SK-N-SH treated with all-trans-retinoic acid at 6 μM for 48 hours (cell line): ENCODE data around the gene C10orf143.

ENCODE experiments used
- ATAC-seq: fragments of 200-7000 bp; cut with Tn5 transposase; 3 replicates; pipeline ENCODE4 v1.9.1; 2020; ENCODE audit warnings: mild to moderate bottlenecking, moderate library complexity
- ARNTL ChIP-seq: fragments of 450-650 bp; formaldehyde crosslinking; IDR thresholded peaks from 2 replicates; pipeline ENCODE4 v1.5.0; 2020; ENCODE audit warnings: low read depth, mild to moderate bottlenecking, moderate library complexity, borderline replicate concordance
- BACH2 ChIP-seq: fragments of 250-450 bp; sonication (Bioruptor Pico); IDR thresholded peaks from 2 replicates; pipeline ENCODE4 v1.9.0; 2021; ENCODE audit warnings: mild to moderate bottlenecking, borderline replicate concordance
- CSDC2 ChIP-seq: fragments of 250-450 bp; sonication (Bioruptor Pico); IDR thresholded peaks from 2 replicates; pipeline ENCODE4 v1.5.0; 2020; ENCODE audit warnings: mild to moderate bottlenecking, moderate library complexity
- ESRRG ChIP-seq: fragments of 250-450 bp; sonication (Bioruptor Pico); IDR thresholded peaks from 2 replicates; pipeline ENCODE4 v1.6.1; 2021; ENCODE audit warnings: mild to moderate bottlenecking
- GLIS3 ChIP-seq: fragments of 250-450 bp; sonication (Bioruptor Pico); IDR thresholded peaks from 2 replicates; pipeline ENCODE4 v1.5.0; 2020; ENCODE audit warnings: mild to moderate bottlenecking, moderate library complexity
- ISL1 ChIP-seq: fragments of 250-450 bp; sonication (Bioruptor Pico); IDR thresholded peaks from 2 replicates; pipeline ENCODE4 v2.1.2; 2022; ENCODE audit warnings: mild to moderate bottlenecking, moderate library complexity
- OSR1 ChIP-seq: fragments of 250-450 bp; sonication (Bioruptor Pico); IDR thresholded peaks from 2 replicates; pipeline ENCODE4 v1.8.0; 2022; ENCODE audit warnings: moderate library complexity, mild to moderate bottlenecking, inconsistent platforms
- PPARA ChIP-seq: fragments of 250-450 bp; sonication (Bioruptor Pico); IDR thresholded peaks from 2 replicates; pipeline ENCODE4 v1.5.0; 2020; ENCODE audit warnings: mild to moderate bottlenecking, borderline replicate concordance
- RARB ChIP-seq: fragments of 250-450 bp; sonication (Bioruptor Pico); IDR thresholded peaks from 2 replicates; pipeline ENCODE4 v1.8.0; 2021; ENCODE audit warnings: mild to moderate bottlenecking, moderate library complexity
- SNAI2 ChIP-seq: fragments of 250-450 bp; sonication (Bioruptor Pico); IDR thresholded peaks from 2 replicates; pipeline ENCODE4 v1.5.0; 2020; ENCODE audit warnings: mild to moderate bottlenecking, moderate library complexity
- TCF4 ChIP-seq: fragments of 250-450 bp; sonication (Bioruptor Pico); IDR thresholded peaks from 2 replicates; pipeline ENCODE4 v1.8.0; 2021; ENCODE audit warnings: mild to moderate bottlenecking, moderate library complexity, borderline replicate concordance
- TOX ChIP-seq: fragments of 250-450 bp; sonication (Bioruptor Pico); IDR thresholded peaks from 2 replicates; pipeline ENCODE4 v1.8.0; 2021; ENCODE audit warnings: mild to moderate bottlenecking, moderate library complexity, borderline replicate concordance
- ZC3H10 ChIP-seq: fragments of 250-450 bp; sonication (Bioruptor Pico); IDR thresholded peaks from 2 replicates; pipeline ENCODE4 v1.5.1; 2021; ENCODE audit warnings: mild to moderate bottlenecking, moderate library complexity
- ZNF565 ChIP-seq: fragments of 450-650 bp; formaldehyde crosslinking; conservative IDR thresholded peaks from 2 replicates; pipeline ENCODE4 v1.5.0; 2020; ENCODE audit warnings: low read depth, mild to moderate bottlenecking, moderate library complexity
- ZNF70 ChIP-seq: fragments of 450-650 bp; formaldehyde crosslinking; IDR thresholded peaks from 2 replicates; pipeline ENCODE4 v1.5.0; 2020; ENCODE audit warnings: mild to moderate bottlenecking, moderate library complexity
- TF ChIP-seq, protein P1 (sequence below): fragments of 250-450 bp; sonication (Bioruptor Pico); IDR thresholded peaks from 2 replicates; pipeline ENCODE4 v1.5.1; 2020; ENCODE audit warnings: low read depth, mild to moderate bottlenecking, moderate library complexity
- TF ChIP-seq, protein P2 (sequence below): fragments of 250-450 bp; sonication (Bioruptor Pico); IDR thresholded peaks from 2 replicates; pipeline ENCODE4 v1.8.0; 2020; ENCODE audit warnings: mild to moderate bottlenecking, moderate library complexity, borderline replicate concordance
- TF ChIP-seq, protein P3 (sequence below): fragments of 250-450 bp; sonication (Bioruptor Pico); IDR thresholded peaks from 2 replicates; pipeline ENCODE4 v1.5.0; 2020; ENCODE audit warnings: mild to moderate bottlenecking, moderate library complexity
- TF ChIP-seq, protein P4 (sequence below): fragments of 250-450 bp; sonication (Bioruptor Pico); IDR thresholded peaks from 2 replicates; pipeline ENCODE4 v1.5.1; 2021; ENCODE audit warnings: mild to moderate bottlenecking, moderate library complexity

Gene C10orf143

DNA sequence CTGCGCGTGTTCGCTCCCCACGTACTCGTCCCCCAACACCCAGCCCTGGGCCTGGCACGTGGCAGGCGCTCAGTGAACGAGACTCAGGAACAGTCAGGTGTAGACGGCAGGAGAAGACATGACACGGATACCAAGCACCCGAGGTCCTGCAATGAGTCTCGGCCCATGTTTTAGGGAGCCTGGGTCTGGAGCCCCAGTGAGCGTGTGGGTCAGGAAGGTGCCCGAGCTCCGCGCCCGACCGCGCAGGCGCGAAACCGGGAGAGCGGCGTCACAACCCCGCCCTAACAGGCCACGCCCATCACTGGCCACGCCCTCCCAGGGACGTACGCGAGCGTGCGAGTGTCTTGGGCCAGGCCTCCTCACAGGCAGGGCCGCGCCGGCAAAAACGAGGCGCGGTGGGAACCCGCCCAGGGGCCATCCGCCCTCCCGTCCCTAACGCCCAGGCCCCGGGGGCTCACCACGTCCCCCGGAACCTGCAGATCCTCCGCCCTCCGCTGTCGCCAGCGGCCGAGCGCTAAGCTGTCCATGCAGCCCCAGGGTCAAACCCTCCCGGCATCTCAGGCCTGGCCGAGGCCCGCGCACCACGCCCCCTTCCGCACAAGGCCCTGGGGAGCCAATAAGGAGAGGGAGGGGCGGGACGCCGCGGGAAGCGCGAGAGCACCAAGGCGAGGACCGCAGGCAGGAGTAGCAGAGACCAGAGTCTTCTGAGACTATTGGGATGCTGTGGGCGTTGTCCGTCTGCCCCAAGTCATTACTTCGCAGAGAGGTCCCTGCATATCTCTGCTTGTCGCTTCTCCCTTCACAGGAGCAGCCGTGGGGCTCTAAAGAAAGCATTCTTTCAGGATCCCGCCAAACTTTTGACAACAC lies at the start of gene C10orf143:
Gene C10orf143 (minus strand): TSS at position 585 of the 867 bp plus-strand sequence. CDS start 58 bp downstream, at position 527.
- TF ChIP-seq RARB (CRISPR knock-in tag), result no peak
- TF ChIP-seq GLIS3 (CRISPR knock-in tag), result no peak
- peak; percentile 92 for ATAC-seq

DNA sequence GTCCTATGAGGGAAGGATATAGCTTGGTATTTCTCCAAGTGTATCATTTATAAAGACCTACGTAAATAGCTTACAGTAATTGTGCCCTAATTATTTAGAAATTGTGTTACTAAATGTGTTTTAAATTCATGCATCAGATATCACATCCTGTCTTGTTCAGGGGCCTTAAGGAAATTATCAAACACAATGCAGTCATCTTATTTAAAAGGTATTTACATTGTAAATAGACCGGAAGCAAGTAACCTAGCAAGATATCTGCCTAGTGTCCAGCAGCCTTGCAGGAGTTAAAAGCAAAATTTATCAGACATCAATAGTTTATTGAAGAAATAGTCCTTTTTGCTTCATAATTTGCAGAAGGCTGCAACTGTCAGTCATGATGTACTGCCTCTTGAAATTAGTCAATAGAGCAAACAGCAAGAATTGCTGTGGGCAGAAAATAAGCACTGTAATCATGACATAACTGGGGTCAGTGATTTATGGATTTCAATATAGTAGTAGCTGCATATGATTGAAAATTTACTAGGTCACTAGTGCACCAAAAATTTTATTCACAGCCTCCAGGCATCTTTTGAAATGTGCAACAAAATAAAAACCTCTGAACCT lies 48.7 kb upstream of the C10orf143 start:
- no peak for ATAC-seq
- TF ChIP-seq TCF4, result no peak
- TF ChIP-seq, protein P1, sequence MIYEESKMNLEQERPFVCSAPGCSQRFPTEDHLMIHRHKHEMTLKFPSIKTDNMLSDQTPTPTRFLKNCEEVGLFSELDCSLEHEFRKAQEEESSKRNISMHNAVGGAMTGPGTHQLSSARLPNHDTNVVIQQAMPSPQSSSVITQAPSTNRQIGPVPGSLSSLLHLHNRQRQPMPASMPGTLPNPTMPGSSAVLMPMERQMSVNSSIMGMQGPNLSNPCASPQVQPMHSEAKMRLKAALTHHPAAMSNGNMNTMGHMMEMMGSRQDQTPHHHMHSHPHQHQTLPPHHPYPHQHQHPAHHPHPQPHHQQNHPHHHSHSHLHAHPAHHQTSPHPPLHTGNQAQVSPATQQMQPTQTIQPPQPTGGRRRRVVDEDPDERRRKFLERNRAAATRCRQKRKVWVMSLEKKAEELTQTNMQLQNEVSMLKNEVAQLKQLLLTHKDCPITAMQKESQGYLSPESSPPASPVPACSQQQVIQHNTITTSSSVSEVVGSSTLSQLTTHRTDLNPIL (CRISPR knock-in tag), result no peak
- no peak for TF ChIP-seq CSDC2 (CRISPR knock-in tag)

DNA sequence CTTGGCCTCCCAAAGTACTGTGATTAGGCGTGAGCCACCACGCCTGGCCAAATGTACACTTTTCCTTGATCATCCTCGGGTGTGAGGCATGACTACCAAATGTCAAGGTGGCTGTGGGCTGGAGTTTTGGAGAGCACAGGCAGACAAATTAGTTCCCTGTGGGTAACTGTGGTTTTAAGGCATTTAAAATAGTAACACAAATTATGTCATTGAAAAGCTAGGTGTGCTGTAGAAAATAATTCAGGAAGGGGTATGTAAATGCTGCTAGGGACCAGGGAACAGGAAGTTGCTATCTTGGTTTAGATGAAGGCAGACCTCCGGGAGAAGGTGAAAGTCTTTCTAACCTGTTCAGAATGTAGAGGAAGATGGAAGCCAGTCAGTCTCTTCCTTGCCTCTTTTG lies 35.4 kb upstream of the C10orf143 start:
- no peak for TF ChIP-seq ARNTL (CRISPR knock-in tag)
- TF ChIP-seq, protein P2, sequence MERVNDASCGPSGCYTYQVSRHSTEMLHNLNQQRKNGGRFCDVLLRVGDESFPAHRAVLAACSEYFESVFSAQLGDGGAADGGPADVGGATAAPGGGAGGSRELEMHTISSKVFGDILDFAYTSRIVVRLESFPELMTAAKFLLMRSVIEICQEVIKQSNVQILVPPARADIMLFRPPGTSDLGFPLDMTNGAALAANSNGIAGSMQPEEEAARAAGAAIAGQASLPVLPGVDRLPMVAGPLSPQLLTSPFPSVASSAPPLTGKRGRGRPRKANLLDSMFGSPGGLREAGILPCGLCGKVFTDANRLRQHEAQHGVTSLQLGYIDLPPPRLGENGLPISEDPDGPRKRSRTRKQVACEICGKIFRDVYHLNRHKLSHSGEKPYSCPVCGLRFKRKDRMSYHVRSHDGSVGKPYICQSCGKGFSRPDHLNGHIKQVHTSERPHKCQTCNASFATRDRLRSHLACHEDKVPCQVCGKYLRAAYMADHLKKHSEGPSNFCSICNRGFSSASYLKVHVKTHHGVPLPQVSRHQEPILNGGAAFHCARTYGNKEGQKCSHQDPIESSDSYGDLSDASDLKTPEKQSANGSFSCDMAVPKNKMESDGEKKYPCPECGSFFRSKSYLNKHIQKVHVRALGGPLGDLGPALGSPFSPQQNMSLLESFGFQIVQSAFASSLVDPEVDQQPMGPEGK (CRISPR knock-in tag), result no peak
- TF ChIP-seq, protein P3, sequence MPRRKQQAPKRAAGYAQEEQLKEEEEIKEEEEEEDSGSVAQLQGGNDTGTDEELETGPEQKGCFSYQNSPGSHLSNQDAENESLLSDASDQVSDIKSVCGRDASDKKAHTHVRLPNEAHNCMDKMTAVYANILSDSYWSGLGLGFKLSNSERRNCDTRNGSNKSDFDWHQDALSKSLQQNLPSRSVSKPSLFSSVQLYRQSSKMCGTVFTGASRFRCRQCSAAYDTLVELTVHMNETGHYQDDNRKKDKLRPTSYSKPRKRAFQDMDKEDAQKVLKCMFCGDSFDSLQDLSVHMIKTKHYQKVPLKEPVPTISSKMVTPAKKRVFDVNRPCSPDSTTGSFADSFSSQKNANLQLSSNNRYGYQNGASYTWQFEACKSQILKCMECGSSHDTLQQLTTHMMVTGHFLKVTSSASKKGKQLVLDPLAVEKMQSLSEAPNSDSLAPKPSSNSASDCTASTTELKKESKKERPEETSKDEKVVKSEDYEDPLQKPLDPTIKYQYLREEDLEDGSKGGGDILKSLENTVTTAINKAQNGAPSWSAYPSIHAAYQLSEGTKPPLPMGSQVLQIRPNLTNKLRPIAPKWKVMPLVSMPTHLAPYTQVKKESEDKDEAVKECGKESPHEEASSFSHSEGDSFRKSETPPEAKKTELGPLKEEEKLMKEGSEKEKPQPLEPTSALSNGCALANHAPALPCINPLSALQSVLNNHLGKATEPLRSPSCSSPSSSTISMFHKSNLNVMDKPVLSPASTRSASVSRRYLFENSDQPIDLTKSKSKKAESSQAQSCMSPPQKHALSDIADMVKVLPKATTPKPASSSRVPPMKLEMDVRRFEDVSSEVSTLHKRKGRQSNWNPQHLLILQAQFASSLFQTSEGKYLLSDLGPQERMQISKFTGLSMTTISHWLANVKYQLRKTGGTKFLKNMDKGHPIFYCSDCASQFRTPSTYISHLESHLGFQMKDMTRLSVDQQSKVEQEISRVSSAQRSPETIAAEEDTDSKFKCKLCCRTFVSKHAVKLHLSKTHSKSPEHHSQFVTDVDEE (CRISPR knock-in tag), result no peak
- TF ChIP-seq ESRRG (CRISPR knock-in tag), result no peak
- no peak for TF ChIP-seq ZNF565 (CRISPR knock-in tag)
- no peak for TF ChIP-seq OSR1
- no peak for TF ChIP-seq ISL1
- no peak for TF ChIP-seq ZNF70 (CRISPR knock-in tag)
- no peak for TF ChIP-seq BACH2 (CRISPR knock-in tag)
- TF ChIP-seq GLIS3 (CRISPR knock-in tag), result no peak
- no peak for TF ChIP-seq SNAI2
- TF ChIP-seq TCF4, result no peak
- TF ChIP-seq TOX (CRISPR knock-in tag), result no peak
- TF ChIP-seq ZC3H10, result no peak

DNA sequence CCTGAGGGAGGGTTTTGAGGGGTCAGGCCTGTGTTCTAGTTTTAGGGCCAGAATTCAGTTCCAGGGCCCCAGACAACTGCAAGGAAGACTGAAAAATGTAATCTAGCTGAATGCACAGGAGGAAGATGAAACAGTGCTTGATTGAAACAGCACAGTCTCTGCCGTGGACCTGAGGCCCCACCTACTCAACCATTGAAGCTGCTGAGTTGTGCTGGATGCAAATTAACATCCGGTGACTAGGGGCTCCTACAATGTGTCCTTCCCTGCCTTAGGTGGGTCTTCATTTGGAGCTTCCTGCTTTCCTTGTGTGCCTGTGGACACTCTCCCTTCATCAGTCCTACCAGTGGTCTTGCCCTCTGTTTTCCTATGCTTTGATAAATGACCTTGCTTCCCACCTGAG lies 31.2 kb upstream of the C10orf143 start:
- ATAC-seq, result no peak
- TF ChIP-seq, protein P2 (CRISPR knock-in tag), result no peak
- TF ChIP-seq, protein P4, sequence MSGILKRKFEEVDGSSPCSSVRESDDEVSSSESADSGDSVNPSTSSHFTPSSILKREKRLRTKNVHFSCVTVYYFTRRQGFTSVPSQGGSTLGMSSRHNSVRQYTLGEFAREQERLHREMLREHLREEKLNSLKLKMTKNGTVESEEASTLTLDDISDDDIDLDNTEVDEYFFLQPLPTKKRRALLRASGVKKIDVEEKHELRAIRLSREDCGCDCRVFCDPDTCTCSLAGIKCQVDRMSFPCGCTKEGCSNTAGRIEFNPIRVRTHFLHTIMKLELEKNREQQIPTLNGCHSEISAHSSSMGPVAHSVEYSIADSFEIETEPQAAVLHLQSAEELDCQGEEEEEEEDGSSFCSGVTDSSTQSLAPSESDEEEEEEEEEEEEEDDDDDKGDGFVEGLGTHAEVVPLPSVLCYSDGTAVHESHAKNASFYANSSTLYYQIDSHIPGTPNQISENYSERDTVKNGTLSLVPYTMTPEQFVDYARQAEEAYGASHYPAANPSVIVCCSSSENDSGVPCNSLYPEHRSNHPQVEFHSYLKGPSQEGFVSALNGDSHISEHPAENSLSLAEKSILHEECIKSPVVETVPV, result no peak
- TF ChIP-seq, protein P1 (CRISPR knock-in tag), result no peak
- no peak for TF ChIP-seq ISL1
- TF ChIP-seq SNAI2, result no peak
- no peak for TF ChIP-seq PPARA
- TF ChIP-seq ZNF70 (CRISPR knock-in tag), result no peak

More for the DNA sequence above, 35.4 kb upstream of the C10orf143 start:
- ATAC-seq, result no peak
